AG04449 (cell line): Measurements from ENCODE around the gene TRIM56.
"Not testable (repeated sequence)": the region's sequence is repeated elsewhere in the genome, so short reads cannot be mapped to it uniquely, and the experiment has no call there.

Source experiments
- CTCF ChIA-PET: fragments of 350-600 bp; formaldehyde crosslinking; extraction: SDS; loops from one replicate; lab custom pipeline; 2021; ENCODE audit warnings: antibody characterized with exemption; lab: Yijun Ruan, JAX
- POLR2A ChIA-PET: fragments of 400-600, 350-600 bp; formaldehyde crosslinking; extraction: SDS; loops from one replicate; lab custom pipeline; 2020; ENCODE audit warnings: antibody characterized with exemption, inconsistent platforms; lab: Yijun Ruan, JAX
- DNase-seq: peaks from one replicate; pipeline ENCODE4 v3.0.0-alpha.2; 2010; ENCODE audit warnings: low read depth, low spot score
- H3K4me3 ChIP-seq: 2 replicates; pipeline ENCODE4 v1.5.1; 2011; ENCODE audit warnings: low read depth, mild to moderate bottlenecking, control low read depth, low read length
- TF ChIP-seq, protein P1 (sequence below): IDR thresholded peaks from one replicate; pipeline ENCODE4 v1.5.1; 2011; ENCODE audit warnings: mild to moderate bottlenecking, moderate library complexity, low read length, control low read depth, inconsistent platforms; ENCODE audit not compliant: insufficient read depth; ENCODE audit errors: missing control alignments

TRIM56 gene

DNA sequence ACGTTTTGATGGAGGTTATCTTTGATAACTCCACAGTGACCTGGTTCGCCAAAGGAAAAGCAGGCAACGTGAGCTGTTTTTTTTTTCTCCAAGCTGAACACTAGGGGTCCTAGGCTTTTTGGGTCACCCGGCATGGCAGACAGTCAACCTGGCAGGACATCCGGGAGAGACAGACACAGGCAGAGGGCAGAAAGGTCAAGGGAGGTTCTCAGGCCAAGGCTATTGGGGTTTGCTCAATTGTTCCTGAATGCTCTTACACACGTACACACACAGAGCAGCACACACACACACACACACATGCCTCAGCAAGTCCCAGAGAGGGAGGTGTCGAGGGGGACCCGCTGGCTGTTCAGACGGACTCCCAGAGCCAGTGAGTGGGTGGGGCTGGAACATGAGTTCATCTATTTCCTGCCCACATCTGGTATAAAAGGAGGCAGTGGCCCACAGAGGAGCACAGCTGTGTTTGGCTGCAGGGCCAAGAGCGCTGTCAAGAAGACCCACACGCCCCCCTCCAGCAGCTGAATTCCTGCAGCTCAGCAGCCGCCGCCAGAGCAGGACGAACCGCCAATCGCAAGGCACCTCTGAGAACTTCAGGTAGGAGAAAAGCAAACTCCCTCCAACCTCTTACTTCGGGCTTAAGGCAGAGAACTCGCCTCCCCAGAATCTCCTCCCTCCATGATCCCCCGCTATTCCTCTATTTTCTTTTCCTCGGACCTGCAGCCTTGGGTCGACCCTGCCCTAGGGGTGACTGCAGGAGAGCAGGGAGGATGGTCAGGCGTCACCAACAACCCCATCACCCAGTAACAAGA is 41.6 kb downstream of the TRIM56 start, which contains the start of gene SERPINE1:
Gene SERPINE1 (plus strand): TSS at position 454 of the 809 bp plus-strand sequence. CDS start 1,290 bp downstream, outside the sequence.
- TF ChIP-seq, protein P1, sequence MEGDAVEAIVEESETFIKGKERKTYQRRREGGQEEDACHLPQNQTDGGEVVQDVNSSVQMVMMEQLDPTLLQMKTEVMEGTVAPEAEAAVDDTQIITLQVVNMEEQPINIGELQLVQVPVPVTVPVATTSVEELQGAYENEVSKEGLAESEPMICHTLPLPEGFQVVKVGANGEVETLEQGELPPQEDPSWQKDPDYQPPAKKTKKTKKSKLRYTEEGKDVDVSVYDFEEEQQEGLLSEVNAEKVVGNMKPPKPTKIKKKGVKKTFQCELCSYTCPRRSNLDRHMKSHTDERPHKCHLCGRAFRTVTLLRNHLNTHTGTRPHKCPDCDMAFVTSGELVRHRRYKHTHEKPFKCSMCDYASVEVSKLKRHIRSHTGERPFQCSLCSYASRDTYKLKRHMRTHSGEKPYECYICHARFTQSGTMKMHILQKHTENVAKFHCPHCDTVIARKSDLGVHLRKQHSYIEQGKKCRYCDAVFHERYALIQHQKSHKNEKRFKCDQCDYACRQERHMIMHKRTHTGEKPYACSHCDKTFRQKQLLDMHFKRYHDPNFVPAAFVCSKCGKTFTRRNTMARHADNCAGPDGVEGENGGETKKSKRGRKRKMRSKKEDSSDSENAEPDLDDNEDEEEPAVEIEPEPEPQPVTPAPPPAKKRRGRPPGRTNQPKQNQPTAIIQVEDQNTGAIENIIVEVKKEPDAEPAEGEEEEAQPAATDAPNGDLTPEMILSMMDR = no peak
- H3K4me3 ChIP-seq = peak within 1 kb of the TSS; percentile 86
- DNase-seq = peak; percentile 99
- ChIA-PET CTCF (interaction anchor here (1.1 to 4.3 kb wide), 5 partner anchors 15 to 49 kb away, joined by 3 to 14 read pairs (median 7); no protein-coding TSS in a partner anchor), POLR2A (interaction anchor here (0.5 to 7.6 kb wide), 19 partner anchors 8 to 401 kb away, joined by 3 to 143 read pairs (median 5); partner anchors contain the start of genes PLOD3, SRRT, TRIM56 and UFSP1)

DNA sequence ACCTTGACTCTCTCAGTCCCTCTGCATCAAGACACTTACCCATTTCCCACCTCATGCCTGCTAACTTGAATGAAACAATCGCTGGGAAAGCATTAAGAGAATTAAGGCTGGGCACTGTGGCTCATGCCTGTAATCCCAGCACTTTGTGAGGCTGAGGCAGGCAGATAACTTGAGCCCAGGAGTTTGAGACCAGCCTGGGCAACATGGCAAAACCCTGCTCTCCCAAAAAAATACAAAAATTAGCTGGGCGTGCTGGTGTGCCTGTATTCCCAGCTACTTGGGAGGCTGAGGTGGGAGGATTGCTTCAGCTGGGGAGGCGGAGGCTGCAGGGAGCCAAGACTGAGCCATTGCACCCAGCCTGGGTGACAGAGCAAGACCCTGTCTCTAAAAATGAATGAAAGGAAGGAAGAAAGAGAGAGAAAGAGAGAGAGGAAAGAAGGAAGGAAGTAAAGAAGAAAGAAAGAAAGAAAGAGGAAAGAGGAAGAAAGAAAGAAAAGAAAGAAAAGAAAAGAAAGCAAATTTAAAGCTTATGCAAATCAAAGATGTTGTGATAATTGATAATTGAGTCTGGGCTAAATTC is 42.3 kb downstream of the TRIM56 start:
- peak overlapping the region; percentile 86 for H3K4me3 ChIP-seq
- DNase-seq = no peak
- ChIA-PET CTCF (interaction anchor here (1.1 to 4.3 kb wide), 6 partner anchors 11 to 50 kb away, joined by 3 to 14 read pairs (median 6); no protein-coding TSS in a partner anchor), POLR2A (interaction anchor here (0.8 to 7.6 kb wide), 14 partner anchors 9 to 253 kb away, joined by 3 to 143 read pairs (median 9); partner anchors contain the start of genes PLOD3, SRRT, TRIM56 and ZNHIT1)
- TF ChIP-seq, protein P1 = no peak

DNA sequence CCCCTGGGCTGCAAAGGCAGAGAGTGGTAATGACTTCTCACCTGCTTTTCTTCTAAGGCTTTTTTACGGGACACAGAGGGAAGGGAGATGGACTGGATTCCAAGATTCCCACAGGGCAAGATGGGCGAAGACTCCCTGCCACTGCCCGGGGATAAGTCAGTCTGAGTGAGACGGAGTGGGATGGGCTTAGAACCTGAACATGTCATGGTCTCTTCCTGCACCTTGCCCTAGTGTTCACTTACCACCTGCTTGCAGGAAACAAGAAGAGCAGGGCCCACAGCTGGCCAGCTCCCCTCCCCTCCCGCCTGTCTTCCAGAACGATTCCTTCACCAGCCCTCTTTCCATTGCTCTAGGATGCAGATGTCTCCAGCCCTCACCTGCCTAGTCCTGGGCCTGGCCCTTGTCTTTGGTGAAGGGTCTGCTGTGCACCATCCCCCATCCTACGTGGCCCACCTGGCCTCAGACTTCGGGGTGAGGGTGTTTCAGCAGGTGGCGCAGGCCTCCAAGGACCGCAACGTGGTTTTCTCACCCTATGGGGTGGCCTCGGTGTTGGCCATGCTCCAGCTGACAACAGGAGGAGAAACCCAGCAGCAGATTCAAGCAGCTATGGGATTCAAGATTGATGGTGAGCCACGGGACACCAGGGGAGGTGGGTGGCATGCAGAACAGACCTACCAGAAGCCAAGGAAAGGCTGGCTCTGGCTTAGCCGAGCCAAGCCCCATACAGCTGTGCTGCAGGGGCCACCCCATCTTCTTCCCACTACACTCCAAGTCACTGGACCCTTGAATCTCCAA is 43.0 kb downstream of the TRIM56 start:
- ChIA-PET POLR2A (interaction anchor here (1.1 to 7.6 kb wide), 7 partner anchors 10 to 51 kb away, joined by 4 to 143 read pairs (median 42); no protein-coding TSS in a partner anchor), CTCF (interaction anchor here (1.1 to 4.3 kb wide), 5 partner anchors 10 to 51 kb away, joined by 3 to 14 read pairs (median 6); no protein-coding TSS in a partner anchor)
- no peak for DNase-seq
- H3K4me3 ChIP-seq = peak overlapping the region; percentile 86
- TF ChIP-seq, protein P1 = no peak

DNA sequence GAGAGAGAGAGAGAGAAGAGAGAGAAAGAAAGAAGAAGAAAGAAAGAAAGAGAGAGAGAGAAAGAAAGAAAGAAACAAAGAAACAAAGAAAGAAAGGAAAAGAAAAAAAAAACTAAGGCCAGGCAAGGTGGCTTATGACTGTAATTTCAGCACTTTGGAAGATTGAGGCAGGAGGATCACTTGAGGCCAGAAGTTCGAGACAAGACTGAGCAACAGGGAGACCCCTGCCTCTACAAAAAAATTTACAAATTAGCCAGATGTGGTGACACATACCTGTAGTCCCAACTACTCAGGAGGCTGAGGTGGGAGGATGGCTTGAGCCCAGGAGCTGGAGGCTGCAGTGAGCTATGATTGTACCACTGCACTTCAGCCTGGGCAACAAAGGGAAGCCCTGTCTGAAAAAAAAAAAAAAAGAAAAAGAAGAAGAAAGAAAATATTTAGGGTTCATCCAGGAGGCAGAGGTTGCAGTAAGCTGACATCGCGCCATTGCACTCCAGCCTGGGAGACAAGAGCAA is 44.4 kb downstream of the TRIM56 start:
- peak overlapping the region; percentile 38 for H3K4me3 ChIP-seq
- TF ChIP-seq, protein P1 = no peak
- POLR2A ChIA-PET = interaction anchor here (0.6 to 7.6 kb wide), 9 partner anchors 8 to 240 kb away, joined by 3 to 143 read pairs (median 7); partner anchors contain the start of genes TRIM56 and UFSP1

DNA sequence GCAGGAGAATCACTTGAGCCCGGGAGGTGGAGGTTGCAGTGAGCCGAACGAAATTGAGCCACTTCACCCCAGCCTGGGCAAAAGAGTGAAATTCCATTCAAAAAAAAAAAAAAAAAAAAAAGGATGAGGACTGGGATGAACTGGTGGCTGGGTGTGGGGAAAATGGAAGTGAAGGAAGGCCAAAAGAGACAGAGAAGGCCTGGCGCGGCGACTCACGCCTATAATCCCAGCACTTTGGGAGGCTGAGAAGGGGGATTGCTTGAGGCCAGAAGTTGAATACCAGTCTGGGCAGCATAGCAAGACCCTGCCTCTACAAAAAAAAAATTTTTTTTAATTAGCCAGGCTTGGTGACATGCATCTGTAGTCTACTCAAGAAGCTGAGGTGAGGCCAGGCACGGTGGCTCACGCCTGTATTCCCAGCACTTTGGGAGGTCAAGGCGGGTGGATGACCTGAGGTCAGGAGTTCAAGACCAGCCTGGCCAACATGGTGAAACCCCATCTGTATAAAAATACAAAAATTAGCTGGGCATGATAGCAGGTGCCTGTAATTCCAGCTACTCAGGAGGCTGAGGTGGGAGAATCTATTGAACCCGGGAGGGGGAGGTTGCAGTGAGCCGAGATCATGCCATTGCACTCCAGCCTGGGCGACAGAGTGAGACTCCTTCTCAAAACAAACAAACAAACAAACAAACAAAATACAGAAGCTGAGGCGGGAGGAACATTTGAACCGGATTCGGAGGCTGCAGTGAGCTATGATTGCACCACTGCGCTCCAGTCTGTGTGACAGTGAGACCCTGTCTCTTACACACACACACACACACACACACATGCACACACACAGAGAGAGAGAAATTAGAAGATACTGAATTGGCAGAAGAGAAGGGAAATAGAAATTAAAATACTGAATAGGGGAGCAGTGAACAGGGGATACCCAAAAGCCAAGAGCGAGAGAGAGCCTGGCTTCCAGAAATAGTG is 47.6 kb downstream of the TRIM56 start:
- peak overlapping the region; percentile 36; the same call in 1 of the 2 replicates for H3K4me3 ChIP-seq
- DNase-seq = not testable (repeated sequence)
- POLR2A ChIA-PET = interaction anchor here (0.8 to 7.6 kb wide), 11 partner anchors 10 to 47 kb away, joined by 3 to 143 read pairs (median 6); partner anchors contain the start of gene TRIM56
- CTCF ChIA-PET = interaction anchor here (0.8 to 2.3 kb wide), 5 partner anchors 7 to 56 kb away, joined by 3 to 10 read pairs (median 3); no protein-coding TSS in a partner anchor

More for the DNA sequence above, 44.4 kb downstream of the TRIM56 start:
- DNase-seq = no peak
- CTCF ChIA-PET = interaction anchor here (0.8 to 4.3 kb wide), 5 partner anchors 12 to 236 kb away, joined by 3 to 14 read pairs (median 5); no protein-coding TSS in a partner anchor
